GM23338 (cell line): ENCODE measurements around the gene FBXL17. TPM values are rescaled to one million over a fixed set of nuclear protein-coding genes. Genes with fewer than 3 reads are reported as not detected.

Source experiments
- ATAC-seq: fragments of 200-7000 bp; cut with Tn5 transposase; 3 replicates; pipeline ENCODE4 v1.9.1; 2020
- DNase-seq: peaks from one replicate; pipeline ENCODE4 v3.0.0-alpha.2; 2015; ENCODE audit warnings: low spot score
- H2AFZ ChIP-seq: fragments of 200-600 bp; sonication (generic); 2 replicates; pipeline ENCODE4 v1.8.0; 2016; ENCODE audit warnings: antibody characterized with exemption, mild to moderate bottlenecking, moderate library complexity
- H3F3A ChIP-seq: fragments of 200-600 bp; sonication (generic); replicated peaks from 2 replicates; pipeline ENCODE4 v1.8.0; 2017; ENCODE audit warnings: antibody characterized with exemption, mixed run types, low read depth
- H3K27ac ChIP-seq: fragments of 200-600 bp; sonication (generic); 2 replicates; pipeline ENCODE4 v1.6.1; 2016; ENCODE audit warnings: low read depth
- H3K27me3 ChIP-seq: fragments of 200-600 bp; sonication (generic); 2 replicates; pipeline ENCODE4 v1.8.0; 2016; ENCODE audit warnings: mild to moderate bottlenecking, mixed run types, moderate library complexity; ENCODE audit not compliant: insufficient read depth
- H3K36me3 ChIP-seq: fragments of 200-600 bp; sonication (generic); 2 replicates; pipeline ENCODE4 v1.8.0; 2016; ENCODE audit warnings: mild to moderate bottlenecking; ENCODE audit not compliant: insufficient read depth
- H3K4me1 ChIP-seq: fragments of 200-600 bp; sonication (generic); 2 replicates; pipeline ENCODE4 v1.8.0; 2016; ENCODE audit warnings: mild to moderate bottlenecking, moderate library complexity; ENCODE audit not compliant: insufficient read depth
- H3K4me2 ChIP-seq: fragments of 200-600 bp; sonication (generic); 2 replicates; pipeline ENCODE4 v1.7.1; 2017; ENCODE audit warnings: mixed run types
- H3K4me3 ChIP-seq: fragments of 200-600 bp; sonication (generic); 2 replicates; pipeline ENCODE4 v1.6.1; 2016; ENCODE audit warnings: mixed run types
- H3K79me2 ChIP-seq: fragments of 200-600 bp; sonication (generic); replicated peaks from 2 replicates; pipeline ENCODE4 v1.8.0; 2017; ENCODE audit warnings: mild to moderate bottlenecking; ENCODE audit not compliant: insufficient read depth
- H3K9me2 ChIP-seq: fragments of 200-600 bp; sonication (generic); 2 replicates; pipeline ENCODE4 v1.8.0; 2017; ENCODE audit not compliant: insufficient read depth
- H4K20me1 ChIP-seq: fragments of 200-600 bp; sonication (generic); replicated peaks from 2 replicates; pipeline ENCODE4 v1.8.0; 2017; ENCODE audit warnings: mild to moderate bottlenecking; ENCODE audit not compliant: insufficient read depth
- H3K27ac Mint-ChIP-seq: 2 replicates; pipeline ENCODE4 v1.8.0; 2020; ENCODE audit warnings: inconsistent platforms, mild to moderate bottlenecking, moderate library complexity, mixed read lengths
- H3K27me3 Mint-ChIP-seq: 3 replicates; pipeline ENCODE4 v1.8.0; 2022; ENCODE audit warnings: low read depth, mild to moderate bottlenecking, moderate library complexity, mixed read lengths, inconsistent platforms; ENCODE audit not compliant: insufficient read depth, poor library complexity
- H3K36me3 Mint-ChIP-seq: 3 replicates; pipeline ENCODE4 v1.8.0; 2021; ENCODE audit warnings: low read depth, mild to moderate bottlenecking, inconsistent platforms, moderate library complexity, mixed read lengths
- H3K4me1 Mint-ChIP-seq: 3 replicates; pipeline ENCODE4 v1.8.0; 2020; ENCODE audit warnings: mild to moderate bottlenecking, inconsistent platforms, mixed read lengths
- H3K4me3 Mint-ChIP-seq: 3 replicates; pipeline ENCODE4 v1.8.0; 2021; ENCODE audit warnings: moderate library complexity, mild to moderate bottlenecking, inconsistent platforms, mixed read lengths
- H3K9me3 Mint-ChIP-seq: 3 replicates; pipeline ENCODE4 v1.8.0; 2020; ENCODE audit warnings: moderate library complexity, mild to moderate bottlenecking, inconsistent platforms, mixed read lengths
- CREB1 ChIP-seq: fragments of 250-450 bp; sonication (Bioruptor Pico); IDR thresholded peaks from 2 replicates; pipeline ENCODE4 v1.5.0; 2020; ENCODE audit warnings: low read depth, mild to moderate bottlenecking, moderate library complexity
- EZH2 ChIP-seq: fragments of 200-600 bp; sonication (generic); IDR thresholded peaks from one replicate; pipeline ENCODE4 v1.8.0; 2017; ENCODE audit warnings: antibody characterized with exemption, mild to moderate bottlenecking, low read depth; ENCODE audit not compliant: unreplicated experiment
- EZH2phosphoT487 ChIP-seq: fragments of 200-600 bp; sonication (generic); IDR thresholded peaks from one replicate; pipeline ENCODE4 v1.8.1; 2018; ENCODE audit warnings: antibody characterized with exemption; ENCODE audit not compliant: unreplicated experiment
- JUNB ChIP-seq: IDR thresholded peaks from one replicate; pipeline ENCODE4 v1.6.1; 2016; ENCODE audit warnings: antibody characterized with exemption; ENCODE audit not compliant: unreplicated experiment
- NANOG ChIP-seq: IDR thresholded peaks from 2 replicates; pipeline ENCODE4 v1.6.1; 2016; ENCODE audit warnings: antibody characterized with exemption, borderline replicate concordance
- POLR2AphosphoS5 ChIP-seq: IDR thresholded peaks from 2 replicates; pipeline ENCODE4 v1.6.1; 2016; ENCODE audit warnings: antibody characterized with exemption, low read depth
- STAT1 ChIP-seq: IDR thresholded peaks from one replicate; pipeline ENCODE4 v1.6.1; 2016; ENCODE audit warnings: antibody characterized with exemption; ENCODE audit not compliant: unreplicated experiment
- ZNF114 ChIP-seq: fragments of 250-450 bp; sonication (Bioruptor Pico); IDR thresholded peaks from 2 replicates; pipeline ENCODE4 v1.5.0; 2020; ENCODE audit warnings: mild to moderate bottlenecking, moderate library complexity
- ZNF331 ChIP-seq: fragments of 250-450 bp; sonication (Bioruptor Pico); IDR thresholded peaks from 2 replicates; pipeline ENCODE4 v1.5.0; 2020; ENCODE audit warnings: low read depth, mild to moderate bottlenecking, moderate library complexity
- polyA plus RNA-seq: library from polyadenylated mRNA; unstranded; fragments of >200 nt; fragmentation: Nextera tagmentation; extraction: Ambion mirVana; gene quantifications from 2 replicates; pipeline ENCODE4 v1.2.1, GENCODE V29; 2016
- total RNA-seq: library from RNA; depleted of rRNA; stranded (reverse); fragments of >200 nt; shearing (Covaris generic); gene quantifications from 2 replicates; pipeline ENCODE4 v1.2.3, GENCODE V29; 2014
- TF ChIP-seq, protein P1 (sequence below), 2 experiments: fragments of 200-600 bp in 1 of 2; sonication (generic) in 1 of 2; conservative IDR thresholded peaks; 2 replicates each; pipeline versions ENCODE4 v1.5.1 to v1.6.1; 2016 to 2017; ENCODE audit warnings: antibody characterized with exemption in 2 of 2, low read depth in 2 of 2, mild to moderate bottlenecking in 2 of 2, moderate library complexity in 1 of 2
- TF ChIP-seq, protein P2 (sequence below): IDR thresholded peaks from one replicate; pipeline ENCODE4 v1.6.1; 2018; ENCODE audit warnings: antibody characterized with exemption; ENCODE audit not compliant: unreplicated experiment
- TF ChIP-seq, protein P3 (sequence below): IDR thresholded peaks from 2 replicates; pipeline ENCODE4 v1.6.1; 2016; ENCODE audit warnings: antibody characterized with exemption
- TF ChIP-seq, protein P4 (sequence below): fragments of 250-450 bp; sonication (Bioruptor Pico); IDR thresholded peaks from 2 replicates; pipeline ENCODE4 v1.5.0; 2020; ENCODE audit warnings: mild to moderate bottlenecking, moderate library complexity

The FBXL17 gene
- total and polyA plus RNA-seq, 2 experiments from 2014 or later = 2.0 to 2.7 TPM

DNA sequence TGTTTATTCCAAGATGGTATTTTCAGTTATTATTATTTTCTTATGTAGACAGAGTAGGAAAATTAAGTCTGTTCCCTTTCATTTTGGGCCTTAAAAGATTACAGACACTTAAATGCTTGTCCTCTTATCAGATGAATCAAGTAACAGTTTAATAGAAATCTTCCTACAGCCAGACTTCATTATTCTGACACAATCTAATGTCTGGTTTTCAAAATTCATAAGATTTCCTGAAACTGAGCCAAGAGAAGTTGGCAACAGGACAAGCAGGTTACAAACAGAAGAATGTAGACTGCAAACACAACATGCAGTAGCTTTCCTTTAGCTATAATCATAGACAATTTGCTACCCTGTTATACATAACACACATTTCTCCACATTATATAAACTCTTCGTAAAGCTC, 130.5 kb downstream of the FBXL17 start:
- H2AFZ ChIP-seq = no peak overlapping the region
- Mint-ChIP-seq H3K9me3 (no peaks in the 10 kb centered on the region), H3K36me3 (no peaks in the 10 kb centered on the region), H3K27me3 (no peaks in the 10 kb centered on the region), H3K4me3 (no peak overlapping the region), H3K27ac (no peak overlapping the region), H3K4me1 (peaks cover 12% of the 10 kb centered on the region)
- no peaks in the 10 kb centered on the region for H3K9me2 ChIP-seq
- no peak for DNase-seq
- H3K4me3 ChIP-seq = no peak overlapping the region
- H3K27me3 ChIP-seq = no peaks in the 10 kb centered on the region
- no peaks in the 10 kb centered on the region for H4K20me1 ChIP-seq
- no peak overlapping the region for H3K27ac ChIP-seq
- TF ChIP-seq, protein P1, sequence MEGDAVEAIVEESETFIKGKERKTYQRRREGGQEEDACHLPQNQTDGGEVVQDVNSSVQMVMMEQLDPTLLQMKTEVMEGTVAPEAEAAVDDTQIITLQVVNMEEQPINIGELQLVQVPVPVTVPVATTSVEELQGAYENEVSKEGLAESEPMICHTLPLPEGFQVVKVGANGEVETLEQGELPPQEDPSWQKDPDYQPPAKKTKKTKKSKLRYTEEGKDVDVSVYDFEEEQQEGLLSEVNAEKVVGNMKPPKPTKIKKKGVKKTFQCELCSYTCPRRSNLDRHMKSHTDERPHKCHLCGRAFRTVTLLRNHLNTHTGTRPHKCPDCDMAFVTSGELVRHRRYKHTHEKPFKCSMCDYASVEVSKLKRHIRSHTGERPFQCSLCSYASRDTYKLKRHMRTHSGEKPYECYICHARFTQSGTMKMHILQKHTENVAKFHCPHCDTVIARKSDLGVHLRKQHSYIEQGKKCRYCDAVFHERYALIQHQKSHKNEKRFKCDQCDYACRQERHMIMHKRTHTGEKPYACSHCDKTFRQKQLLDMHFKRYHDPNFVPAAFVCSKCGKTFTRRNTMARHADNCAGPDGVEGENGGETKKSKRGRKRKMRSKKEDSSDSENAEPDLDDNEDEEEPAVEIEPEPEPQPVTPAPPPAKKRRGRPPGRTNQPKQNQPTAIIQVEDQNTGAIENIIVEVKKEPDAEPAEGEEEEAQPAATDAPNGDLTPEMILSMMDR (conservative IDR thresholded peaks at IDR 0.05; ENCODE audit: low read depth in 2 of 2) = no peak
- no peak for TF ChIP-seq STAT1
- no peak for TF ChIP-seq NANOG
- no peak for TF ChIP-seq ZNF114 (CRISPR knock-in tag)
- no peak for TF ChIP-seq CREB1 (CRISPR knock-in tag)
- no peak for TF ChIP-seq POLR2AphosphoS5
- TF ChIP-seq JUNB = no peak
- TF ChIP-seq, protein P2, sequence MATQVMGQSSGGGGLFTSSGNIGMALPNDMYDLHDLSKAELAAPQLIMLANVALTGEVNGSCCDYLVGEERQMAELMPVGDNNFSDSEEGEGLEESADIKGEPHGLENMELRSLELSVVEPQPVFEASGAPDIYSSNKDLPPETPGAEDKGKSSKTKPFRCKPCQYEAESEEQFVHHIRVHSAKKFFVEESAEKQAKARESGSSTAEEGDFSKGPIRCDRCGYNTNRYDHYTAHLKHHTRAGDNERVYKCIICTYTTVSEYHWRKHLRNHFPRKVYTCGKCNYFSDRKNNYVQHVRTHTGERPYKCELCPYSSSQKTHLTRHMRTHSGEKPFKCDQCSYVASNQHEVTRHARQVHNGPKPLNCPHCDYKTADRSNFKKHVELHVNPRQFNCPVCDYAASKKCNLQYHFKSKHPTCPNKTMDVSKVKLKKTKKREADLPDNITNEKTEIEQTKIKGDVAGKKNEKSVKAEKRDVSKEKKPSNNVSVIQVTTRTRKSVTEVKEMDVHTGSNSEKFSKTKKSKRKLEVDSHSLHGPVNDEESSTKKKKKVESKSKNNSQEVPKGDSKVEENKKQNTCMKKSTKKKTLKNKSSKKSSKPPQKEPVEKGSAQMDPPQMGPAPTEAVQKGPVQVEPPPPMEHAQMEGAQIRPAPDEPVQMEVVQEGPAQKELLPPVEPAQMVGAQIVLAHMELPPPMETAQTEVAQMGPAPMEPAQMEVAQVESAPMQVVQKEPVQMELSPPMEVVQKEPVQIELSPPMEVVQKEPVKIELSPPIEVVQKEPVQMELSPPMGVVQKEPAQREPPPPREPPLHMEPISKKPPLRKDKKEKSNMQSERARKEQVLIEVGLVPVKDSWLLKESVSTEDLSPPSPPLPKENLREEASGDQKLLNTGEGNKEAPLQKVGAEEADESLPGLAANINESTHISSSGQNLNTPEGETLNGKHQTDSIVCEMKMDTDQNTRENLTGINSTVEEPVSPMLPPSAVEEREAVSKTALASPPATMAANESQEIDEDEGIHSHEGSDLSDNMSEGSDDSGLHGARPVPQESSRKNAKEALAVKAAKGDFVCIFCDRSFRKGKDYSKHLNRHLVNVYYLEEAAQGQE = no peak
- no peak for TF ChIP-seq EZH2phosphoT487
- TF ChIP-seq EZH2 = no peak
- TF ChIP-seq, protein P3, sequence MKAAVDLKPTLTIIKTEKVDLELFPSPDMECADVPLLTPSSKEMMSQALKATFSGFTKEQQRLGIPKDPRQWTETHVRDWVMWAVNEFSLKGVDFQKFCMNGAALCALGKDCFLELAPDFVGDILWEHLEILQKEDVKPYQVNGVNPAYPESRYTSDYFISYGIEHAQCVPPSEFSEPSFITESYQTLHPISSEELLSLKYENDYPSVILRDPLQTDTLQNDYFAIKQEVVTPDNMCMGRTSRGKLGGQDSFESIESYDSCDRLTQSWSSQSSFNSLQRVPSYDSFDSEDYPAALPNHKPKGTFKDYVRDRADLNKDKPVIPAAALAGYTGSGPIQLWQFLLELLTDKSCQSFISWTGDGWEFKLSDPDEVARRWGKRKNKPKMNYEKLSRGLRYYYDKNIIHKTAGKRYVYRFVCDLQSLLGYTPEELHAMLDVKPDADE = no peak
- TF ChIP-seq ZNF331 = no peak
- TF ChIP-seq, protein P4, sequence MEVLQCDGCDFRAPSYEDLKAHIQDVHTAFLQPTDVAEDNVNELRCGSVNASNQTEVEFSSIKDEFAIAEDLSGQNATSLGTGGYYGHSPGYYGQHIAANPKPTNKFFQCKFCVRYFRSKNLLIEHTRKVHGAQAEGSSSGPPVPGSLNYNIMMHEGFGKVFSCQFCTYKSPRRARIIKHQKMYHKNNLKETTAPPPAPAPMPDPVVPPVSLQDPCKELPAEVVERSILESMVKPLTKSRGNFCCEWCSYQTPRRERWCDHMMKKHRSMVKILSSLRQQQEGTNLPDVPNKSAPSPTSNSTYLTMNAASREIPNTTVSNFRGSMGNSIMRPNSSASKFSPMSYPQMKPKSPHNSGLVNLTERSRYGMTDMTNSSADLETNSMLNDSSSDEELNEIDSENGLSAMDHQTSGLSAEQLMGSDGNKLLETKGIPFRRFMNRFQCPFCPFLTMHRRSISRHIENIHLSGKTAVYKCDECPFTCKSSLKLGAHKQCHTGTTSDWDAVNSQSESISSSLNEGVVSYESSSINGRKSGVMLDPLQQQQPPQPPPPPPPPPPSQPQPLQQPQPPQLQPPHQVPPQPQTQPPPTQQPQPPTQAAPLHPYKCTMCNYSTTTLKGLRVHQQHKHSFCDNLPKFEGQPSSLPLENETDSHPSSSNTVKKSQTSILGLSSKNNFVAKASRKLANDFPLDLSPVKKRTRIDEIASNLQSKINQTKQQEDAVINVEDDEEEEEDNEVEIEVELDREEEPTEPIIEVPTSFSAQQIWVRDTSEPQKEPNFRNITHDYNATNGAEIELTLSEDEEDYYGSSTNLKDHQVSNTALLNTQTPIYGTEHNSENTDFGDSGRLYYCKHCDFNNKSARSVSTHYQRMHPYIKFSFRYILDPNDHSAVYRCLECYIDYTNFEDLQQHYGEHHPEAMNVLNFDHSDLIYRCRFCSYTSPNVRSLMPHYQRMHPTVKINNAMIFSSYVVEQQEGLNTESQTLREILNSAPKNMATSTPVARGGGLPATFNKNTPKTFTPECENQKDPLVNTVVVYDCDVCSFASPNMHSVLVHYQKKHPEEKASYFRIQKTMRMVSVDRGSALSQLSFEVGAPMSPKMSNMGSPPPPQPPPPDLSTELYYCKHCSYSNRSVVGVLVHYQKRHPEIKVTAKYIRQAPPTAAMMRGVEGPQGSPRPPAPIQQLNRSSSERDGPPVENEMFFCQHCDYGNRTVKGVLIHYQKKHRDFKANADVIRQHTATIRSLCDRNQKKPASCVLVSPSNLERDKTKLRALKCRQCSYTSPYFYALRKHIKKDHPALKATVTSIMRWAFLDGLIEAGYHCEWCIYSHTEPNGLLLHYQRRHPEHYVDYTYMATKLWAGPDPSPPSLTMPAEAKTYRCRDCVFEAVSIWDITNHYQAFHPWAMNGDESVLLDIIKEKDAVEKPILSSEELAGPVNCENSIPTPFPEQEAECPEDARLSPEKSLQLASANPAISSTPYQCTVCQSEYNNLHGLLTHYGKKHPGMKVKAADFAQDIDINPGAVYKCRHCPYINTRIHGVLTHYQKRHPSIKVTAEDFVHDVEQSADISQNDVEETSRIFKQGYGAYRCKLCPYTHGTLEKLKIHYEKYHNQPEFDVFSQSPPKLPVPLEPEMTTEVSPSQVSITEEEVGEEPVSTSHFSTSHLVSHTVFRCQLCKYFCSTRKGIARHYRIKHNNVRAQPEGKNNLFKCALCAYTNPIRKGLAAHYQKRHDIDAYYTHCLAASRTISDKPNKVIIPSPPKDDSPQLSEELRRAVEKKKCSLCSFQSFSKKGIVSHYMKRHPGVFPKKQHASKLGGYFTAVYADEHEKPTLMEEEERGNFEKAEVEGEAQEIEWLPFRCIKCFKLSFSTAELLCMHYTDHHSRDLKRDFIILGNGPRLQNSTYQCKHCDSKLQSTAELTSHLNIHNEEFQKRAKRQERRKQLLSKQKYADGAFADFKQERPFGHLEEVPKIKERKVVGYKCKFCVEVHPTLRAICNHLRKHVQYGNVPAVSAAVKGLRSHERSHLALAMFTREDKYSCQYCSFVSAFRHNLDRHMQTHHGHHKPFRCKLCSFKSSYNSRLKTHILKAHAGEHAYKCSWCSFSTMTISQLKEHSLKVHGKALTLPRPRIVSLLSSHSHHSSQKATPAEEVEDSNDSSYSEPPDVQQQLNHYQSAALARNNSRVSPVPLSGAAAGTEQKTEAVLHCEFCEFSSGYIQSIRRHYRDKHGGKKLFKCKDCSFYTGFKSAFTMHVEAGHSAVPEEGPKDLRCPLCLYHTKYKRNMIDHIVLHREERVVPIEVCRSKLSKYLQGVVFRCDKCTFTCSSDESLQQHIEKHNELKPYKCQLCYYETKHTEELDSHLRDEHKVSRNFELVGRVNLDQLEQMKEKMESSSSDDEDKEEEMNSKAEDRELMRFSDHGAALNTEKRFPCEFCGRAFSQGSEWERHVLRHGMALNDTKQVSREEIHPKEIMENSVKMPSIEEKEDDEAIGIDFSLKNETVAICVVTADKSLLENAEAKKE (CRISPR knock-in tag) = no peak
- H3K36me3 ChIP-seq = no peaks in the 10 kb centered on the region
- H3K4me1 ChIP-seq = peaks cover 17% of the 10 kb centered on the region
- no peaks in the 10 kb centered on the region for H3F3A ChIP-seq
- no peaks in the 10 kb centered on the region for H3K79me2 ChIP-seq
- H3K4me2 ChIP-seq = no peak overlapping the region
- ATAC-seq = no peak
